Osteocyte (in vitro differentiated cells): ENCODE results near the gene GABRA5. TPM values are rescaled to one million over a fixed set of nuclear protein-coding genes. Genes with fewer than 3 reads are reported as not detected.

ENCODE experiments used
- DNase-seq: peaks from one replicate; pipeline ENCODE4 v3.0.0; 2021; ENCODE audit warnings: mixed read lengths; ENCODE audit not compliant: unreplicated experiment; ENCODE audit errors: extremely low spot score
- H3K27ac Mint-ChIP-seq: one replicate; pipeline ENCODE4 v1.8.0; 2021; ENCODE audit warnings: mild to moderate bottlenecking, mixed read lengths; ENCODE audit not compliant: unreplicated experiment
- H3K27me3 Mint-ChIP-seq: one replicate; pipeline ENCODE4 v1.8.0; 2021; ENCODE audit warnings: mixed read lengths; ENCODE audit not compliant: unreplicated experiment
- H3K36me3 Mint-ChIP-seq: one replicate; pipeline ENCODE4 v1.8.0; 2021; ENCODE audit warnings: mixed read lengths; ENCODE audit not compliant: unreplicated experiment
- H3K4me1 Mint-ChIP-seq: one replicate; pipeline ENCODE4 v1.8.0; 2021; ENCODE audit warnings: mixed read lengths; ENCODE audit not compliant: unreplicated experiment
- H3K4me3 Mint-ChIP-seq: one replicate; pipeline ENCODE4 v1.8.0; 2021; ENCODE audit warnings: mild to moderate bottlenecking, moderate library complexity, mixed read lengths; ENCODE audit not compliant: unreplicated experiment
- H3K9me3 Mint-ChIP-seq: one replicate; pipeline ENCODE4 v1.8.0; 2021; ENCODE audit warnings: mixed read lengths; ENCODE audit not compliant: unreplicated experiment
- CTCF ChIP-seq: fragments of 200-600 bp; sonication (generic); IDR thresholded peaks from 2 replicates; pipeline ENCODE4 v1.5.0; 2021; ENCODE audit warnings: antibody characterized with exemption, mild to moderate bottlenecking, moderate library complexity
- total RNA-seq: library from RNA; stranded (reverse); gene quantifications from 2 replicates; pipeline ENCODE4 v1.2.1, GENCODE V29; 2021

Gene GABRA5
- total RNA-seq, 1 donor from 2014 or later: not detected

GRCh38 chr15:26967719-26968269, 100.9 kb downstream of the GABRA5 start:
- no peak for DNase-seq
- no peak for TF ChIP-seq CTCF
- peak overlapping the region; percentile 67 for H3K4me3 Mint-ChIP-seq
- H3K36me3 Mint-ChIP-seq: no peaks in the 10 kb centered on the region
- peaks cover 39% of the 10 kb centered on the region for H3K27me3 Mint-ChIP-seq
- no peaks in the 10 kb centered on the region for H3K9me3 Mint-ChIP-seq
- no peak overlapping the region for H3K27ac Mint-ChIP-seq
- H3K4me1 Mint-ChIP-seq: peaks cover 6% of the 10 kb centered on the region

GRCh38 chr15:26968806-26969205, 101.9 kb downstream of the GABRA5 start:
- H3K9me3 Mint-ChIP-seq: no peaks in the 10 kb centered on the region
- no peak for DNase-seq
- no peaks in the 10 kb centered on the region for H3K36me3 Mint-ChIP-seq
- H3K27me3 Mint-ChIP-seq: peaks cover 32% of the 10 kb centered on the region
- H3K27ac Mint-ChIP-seq: no peak overlapping the region
- no peak overlapping the region for H3K4me3 Mint-ChIP-seq
- no peak for TF ChIP-seq CTCF
- H3K4me1 Mint-ChIP-seq: peaks cover 6% of the 10 kb centered on the region

- Mint-ChIP-seq H3K9me3 (no peaks in the 10 kb centered on the region), H3K27me3 (peaks cover 17% of the 10 kb centered on the region), H3K4me3 (peak within 1 kb of the TSS; percentile 71), H3K27ac (no peak within 1 kb of the TSS), H3K4me1 (peaks cover 6% of the 10 kb centered on the region), H3K36me3 (no peaks in the 10 kb centered on the region)
- TF ChIP-seq CTCF: no peak
- no peak for DNase-seq
Observed at GRCh38 chr15:26970712-26971210, 103.9 kb downstream of the GABRA5 start, which contains the start of gene GABRG3. TSS of gene GABRG3 (plus strand) at chr15:26971181.

GRCh38 chr15:26971271-26972018, 104.6 kb downstream of the GABRA5 start:
- H3K9me3 Mint-ChIP-seq: no peaks in the 10 kb centered on the region
- no peak overlapping the region for H3K27ac Mint-ChIP-seq
- H3K27me3 Mint-ChIP-seq: peaks cover 17% of the 10 kb centered on the region
- TF ChIP-seq CTCF: no peak
- peak overlapping the region; percentile 47 for H3K4me3 Mint-ChIP-seq
- H3K4me1 Mint-ChIP-seq: peaks cover 6% of the 10 kb centered on the region
- no peak for DNase-seq
- H3K36me3 Mint-ChIP-seq: no peaks in the 10 kb centered on the region

- TF ChIP-seq CTCF: no peak
- Mint-ChIP-seq H3K4me3 (peak overlapping the region; percentile 47), H3K36me3 (no peaks in the 10 kb centered on the region), H3K9me3 (no peaks in the 10 kb centered on the region), H3K4me1 (peaks cover 6% of the 10 kb centered on the region), H3K27me3 (peaks cover 14% of the 10 kb centered on the region), H3K27ac (no peak overlapping the region)
- no peak for DNase-seq
Observed at GRCh38 chr15:26972636-26973035, 105.8 kb downstream of the GABRA5 start.
